ENCODE data around the gene GPR34. TPM values are rescaled to one million over a fixed set of nuclear protein-coding genes. Genes with fewer than 3 reads are reported as not detected.

The GPR34 gene
- total and polyA plus RNA-seq, 2 of the 13 experiments (the other 11 are each of a cell fraction or from before 2014, with no cell fraction given): not detected

- intact Hi-C loops (cut with micrococcal nuclease; ENCODE audit: unreplicated experiment): no loop called here
- in situ Hi-C loops (cut with HindIII; ENCODE audit: extremely low pct_ligation_motif_present, low pct_unique_long_range_greater_than_20kb): no loop called here
- ChIA-PET POLR2A (no interaction called here), CTCF (ENCODE audit: low intra/inter-chr PET ratio, low total read pairs) (no interaction called here)
- ATAC-seq (no peak), FAIRE-seq (no peak), DNase-seq (ENCODE audit: low spot score) (no peak)
- Histone ChIP-seq H3K4me3 (replicated peaks in 1 of 3; ENCODE audit: insufficient read depth in 1 of 3, low read depth in 2 of 3, low read length in 3 of 3) (no peak overlapping the region), H3K36me3 (replicated peaks in 1 of 2; ENCODE audit: control insufficient read depth in 1 of 2, insufficient read depth in 2 of 2, low read length in 2 of 2) (no peaks in the 10 kb centered on the region), H3K4me2 (ENCODE audit: low read depth, low read length) (no peak overlapping the region), H3K9ac (ENCODE audit: insufficient read depth, low read depth, low read length) (no peak overlapping the region), H3K79me2 (ENCODE audit: insufficient read depth, low read length) (no peaks in the 10 kb centered on the region), H3K27ac (ENCODE audit: extremely low read length, insufficient read depth, low read length) (no peak overlapping the region), H4K20me1 (ENCODE audit: insufficient read depth, low read length) (no peaks in the 10 kb centered on the region), H3K27me3 (ENCODE audit: control insufficient read depth in 1 of 2, insufficient read depth in 2 of 2, low read length in 2 of 2) (no peaks in the 10 kb centered on the region), H2AFZ (ENCODE audit: low read length) (no peak overlapping the region), H3K4me1 (ENCODE audit: insufficient read depth, low read length) (no peaks in the 10 kb centered on the region), H3K9me3 (ENCODE audit: low read length) (no peaks in the 10 kb centered on the region)
- no TSS peak for BruUV-seq (replicated peaks)
- TF ChIP-seq ZNF766 (CRISPR knock-in tag; IDR thresholded peaks at IDR 0.05; ENCODE audit: borderline replicate concordance): no peak
- no peak for TF ChIP-seq ZNF788 (CRISPR knock-in tag; IDR thresholded peaks at IDR 0.05; ENCODE audit: borderline replicate concordance)
- TF ChIP-seq ZMAT3 (CRISPR knock-in tag; conservative IDR thresholded peaks at IDR 0.05): no peak
- TF ChIP-seq GLMP (CRISPR knock-in tag; IDR thresholded peaks at IDR 0.05; ENCODE audit: borderline replicate concordance): no peak
- 89% methylated on average over 4 of the region's 5 CpGs for WGBS (ENCODE audit: low lambda C conversion rate)
These were observed 22.4 kb downstream of the GPR34 start for GRCh38 chrX:41711021-41711667.

DNA sequence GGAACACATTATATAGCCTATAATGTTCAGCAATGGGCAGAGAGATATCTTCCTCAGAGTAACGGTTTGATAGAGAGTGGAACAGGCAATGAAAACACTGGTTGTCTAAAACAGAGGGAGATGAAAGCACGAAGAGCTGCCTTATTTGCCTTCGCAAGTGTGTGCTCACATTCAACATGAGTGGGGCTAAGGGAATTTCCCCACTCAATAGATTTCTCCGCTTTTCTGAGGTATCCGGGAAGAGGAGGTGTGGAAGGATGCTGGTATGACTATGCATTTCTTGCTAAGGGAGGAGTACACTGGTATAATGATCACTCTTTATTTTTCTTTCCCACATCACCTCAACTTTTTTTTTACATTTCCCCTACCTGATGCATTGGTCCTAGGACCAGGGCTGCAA is 27.4 kb downstream of the GPR34 start:
- no TSS peak for BruUV-seq (replicated peaks)
- TF ChIP-seq E2F1 (CRISPR knock-in tag; IDR thresholded peaks at IDR 0.05) (no peak), FOXK1 (CRISPR knock-in tag; IDR thresholded peaks at IDR 0.05; ENCODE audit: borderline replicate concordance, low read depth) (no peak), ZNF282 (IDR thresholded peaks at IDR 0.05; ENCODE audit: partially characterized antibody) (no peak), TAF15 (IDR thresholded peaks at IDR 0.05; ENCODE audit: low read depth, low read length, poor library complexity, severe bottlenecking) (no peak), ARHGAP35 (CRISPR knock-in tag; IDR thresholded peaks at IDR 0.05; ENCODE audit: borderline replicate concordance) (no peak)
- TF ChIP-seq, protein P1, sequence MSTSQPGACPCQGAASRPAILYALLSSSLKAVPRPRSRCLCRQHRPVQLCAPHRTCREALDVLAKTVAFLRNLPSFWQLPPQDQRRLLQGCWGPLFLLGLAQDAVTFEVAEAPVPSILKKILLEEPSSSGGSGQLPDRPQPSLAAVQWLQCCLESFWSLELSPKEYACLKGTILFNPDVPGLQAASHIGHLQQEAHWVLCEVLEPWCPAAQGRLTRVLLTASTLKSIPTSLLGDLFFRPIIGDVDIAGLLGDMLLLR (CRISPR knock-in tag; IDR thresholded peaks at IDR 0.05): no peak

More for the DNA sequence above, 27.4 kb downstream of the GPR34 start:
- H2AFZ ChIP-seq (ENCODE audit: low read length): no peak overlapping the region
- POLR2A ChIA-PET: no interaction called here
- DNase-seq (ENCODE audit: low spot score) (no peak), ATAC-seq (no peak), FAIRE-seq (no peak)
- intact Hi-C loops (cut with micrococcal nuclease; ENCODE audit: unreplicated experiment): no loop called here
- in situ Hi-C loops (cut with HindIII; ENCODE audit: extremely low pct_ligation_motif_present, low pct_unique_long_range_greater_than_20kb): no loop called here
- H3K27me3 ChIP-seq (ENCODE audit: control insufficient read depth in 1 of 2, insufficient read depth in 2 of 2, low read length in 2 of 2): no peaks in the 10 kb centered on the region
- H3K4me3 ChIP-seq (replicated peaks in 1 of 3; ENCODE audit: insufficient read depth in 1 of 3, low read depth in 2 of 3, low read length in 3 of 3): no peak overlapping the region
- H3K9me3 ChIP-seq (ENCODE audit: low read length): no peaks in the 10 kb centered on the region
- no peaks in the 10 kb centered on the region for H3K79me2 ChIP-seq (ENCODE audit: insufficient read depth, low read length)
- CTCF ChIA-PET (ENCODE audit: low intra/inter-chr PET ratio, low total read pairs): no interaction called here
- H3K27ac ChIP-seq (ENCODE audit: extremely low read length, insufficient read depth, low read length): no peak overlapping the region
- 95% methylated on average over 5 of the region's 5 CpGs for WGBS (ENCODE audit: low lambda C conversion rate)
- no peaks in the 10 kb centered on the region for H3K4me1 ChIP-seq (ENCODE audit: insufficient read depth, low read length)
- no peaks in the 10 kb centered on the region for H4K20me1 ChIP-seq (ENCODE audit: insufficient read depth, low read length)
- no peak overlapping the region for H3K9ac ChIP-seq (ENCODE audit: insufficient read depth, low read depth, low read length)
- no peak overlapping the region for H3K4me2 ChIP-seq (ENCODE audit: low read depth, low read length)
- H3K36me3 ChIP-seq (replicated peaks in 1 of 2; ENCODE audit: control insufficient read depth in 1 of 2, insufficient read depth in 2 of 2, low read length in 2 of 2): no peaks in the 10 kb centered on the region

Data from HepG2 (cell line).